Measurements from ENCODE around the gene PMEPA1. TPM values are rescaled to one million over a fixed set of nuclear protein-coding genes. Genes with fewer than 3 reads are reported as not detected.

Gene PMEPA1
- total and polyA plus RNA-seq, 3 experiments from 2014 or later, result 0.30 to 4.4 (median 3.8) TPM

DNA sequence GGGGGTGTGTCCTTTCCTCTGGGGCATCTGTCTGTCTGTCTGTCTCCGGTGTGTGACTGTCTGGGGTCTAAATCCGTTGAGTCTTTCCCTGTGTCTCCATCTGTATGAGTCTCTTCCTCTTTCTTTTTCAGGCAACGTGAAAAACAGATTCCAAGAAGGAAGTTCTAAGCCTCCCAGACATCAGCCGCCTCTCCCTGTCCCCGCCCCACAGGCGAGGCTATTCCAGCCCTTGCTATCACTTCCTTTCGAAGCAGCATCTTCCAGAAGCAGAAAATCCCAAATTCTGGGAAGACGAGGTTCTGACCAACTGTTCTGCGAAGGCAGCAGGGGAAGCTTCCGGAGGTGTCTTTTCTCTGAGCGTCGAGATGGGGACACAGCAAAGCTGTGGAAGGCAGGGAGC is 34.0 kb downstream of the PMEPA1 start:
- Mint-ChIP-seq H3K36me3 (no peaks in the 10 kb centered on the region), H3K27me3 (peaks cover 16 to 17% of the 10 kb centered on the region in 2 donors), H3K4me1 (peaks cover 0 to 10% (median 4%) of the 10 kb centered on the region in 3 donors), H3K27ac (no peak overlapping the region), H3K9me3 (no peaks in the 10 kb centered on the region), H3K4me3 (no peak overlapping the region)
- Histone ChIP-seq H3K9me3 (ENCODE audit: low read length) (no peaks in the 10 kb centered on the region), H3K4me1 (ENCODE audit: insufficient read depth, low read length) (peaks cover 3% of the 10 kb centered on the region), H3K27me3 (ENCODE audit: insufficient read depth, low read length, poor library complexity, severe bottlenecking) (no peaks in the 10 kb centered on the region), H3K4me3 (ENCODE audit: low read length) (no peak overlapping the region), H3K36me3 (ENCODE audit: insufficient read depth, low read length) (no peaks in the 10 kb centered on the region), H3K27ac (ENCODE audit: low read depth, low read length) (no peak overlapping the region)
- ChIA-PET POLR2A (no interaction called here), CTCF (no interaction called here)
- DNase-seq, result no peak

DNA sequence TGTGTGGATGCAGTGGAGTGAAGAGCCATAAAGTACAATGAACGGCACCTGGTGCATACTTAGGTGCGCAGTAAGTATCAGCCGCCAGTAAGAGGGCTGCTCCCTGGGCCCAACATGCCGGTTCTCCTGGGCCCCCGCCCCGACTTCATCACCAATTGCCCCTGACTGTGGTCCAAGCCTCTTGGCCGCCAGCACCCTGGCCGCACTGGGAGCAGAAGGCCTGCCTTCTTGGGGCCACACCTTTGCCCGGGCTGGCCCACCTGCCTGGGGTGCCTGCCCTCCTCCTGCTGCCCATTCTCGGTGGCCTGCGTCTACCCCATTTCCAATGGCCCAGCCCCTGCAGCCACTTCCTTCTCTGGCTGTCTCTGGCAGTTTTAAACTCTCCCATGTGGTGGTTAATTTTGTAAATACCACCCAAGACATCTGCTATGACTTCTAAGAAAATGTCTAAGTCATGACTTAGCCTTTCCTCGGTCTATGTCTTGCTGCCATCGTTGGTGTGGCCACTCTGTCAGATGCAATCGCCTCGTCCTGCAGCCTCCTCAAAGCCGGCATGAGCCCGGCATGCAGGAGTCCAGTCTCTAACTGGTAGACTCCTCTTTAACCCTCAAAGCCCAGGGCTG is 36.8 kb downstream of the PMEPA1 start:
- H3K27ac ChIP-seq (ENCODE audit: low read depth, low read length), result no peak overlapping the region
- H3K36me3 Mint-ChIP-seq, result no peaks in the 10 kb centered on the region
- ChIA-PET CTCF (no interaction called here), POLR2A (no interaction called here)
- no peaks in the 10 kb centered on the region for H3K9me3 ChIP-seq (ENCODE audit: low read length)
- no peak overlapping the region for H3K4me3 ChIP-seq (ENCODE audit: low read length)
- DNase-seq, result no peak
- H3K27me3 ChIP-seq (ENCODE audit: insufficient read depth, low read length, poor library complexity, severe bottlenecking), result no peaks in the 10 kb centered on the region
- H3K4me3 Mint-ChIP-seq, result no peak overlapping the region
- peaks cover 17% of the 10 kb centered on the region in 2 donors for H3K27me3 Mint-ChIP-seq
- H3K9me3 Mint-ChIP-seq, result no peaks in the 10 kb centered on the region
- peaks cover 0 to 4% (median 0%) of the 10 kb centered on the region in 3 donors for H3K4me1 Mint-ChIP-seq
- H3K27ac Mint-ChIP-seq, result no peak overlapping the region
- H3K4me1 ChIP-seq (ENCODE audit: insufficient read depth, low read length), result no peaks in the 10 kb centered on the region
- no peaks in the 10 kb centered on the region for H3K36me3 ChIP-seq (ENCODE audit: insufficient read depth, low read length)

DNA sequence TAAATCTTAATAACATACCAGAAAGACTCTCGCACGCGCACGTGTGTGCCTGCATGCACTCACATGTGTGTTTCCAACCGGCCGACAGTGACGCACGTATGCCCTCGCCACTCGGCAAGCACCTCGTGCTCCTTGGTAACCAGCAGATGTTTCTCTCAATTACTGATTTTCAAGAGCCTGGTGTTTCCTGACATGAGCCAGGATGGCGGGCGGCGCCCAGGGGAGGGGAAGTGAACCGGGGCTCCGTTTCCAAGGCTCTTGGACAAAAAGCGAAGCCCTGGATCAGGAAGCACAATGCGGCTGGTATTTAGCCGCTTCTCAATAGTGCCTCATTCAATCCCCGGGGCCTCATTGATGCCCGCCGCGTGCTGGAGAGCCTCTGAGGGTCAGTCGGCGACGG is 37.7 kb downstream of the PMEPA1 start:
- POLR2A ChIA-PET, result no interaction called here
- H3K27me3 Mint-ChIP-seq, result peaks cover 8 to 15% of the 10 kb centered on the region in 2 donors
- no peaks in the 10 kb centered on the region for H3K27me3 ChIP-seq (ENCODE audit: insufficient read depth, low read length, poor library complexity, severe bottlenecking)

DNA sequence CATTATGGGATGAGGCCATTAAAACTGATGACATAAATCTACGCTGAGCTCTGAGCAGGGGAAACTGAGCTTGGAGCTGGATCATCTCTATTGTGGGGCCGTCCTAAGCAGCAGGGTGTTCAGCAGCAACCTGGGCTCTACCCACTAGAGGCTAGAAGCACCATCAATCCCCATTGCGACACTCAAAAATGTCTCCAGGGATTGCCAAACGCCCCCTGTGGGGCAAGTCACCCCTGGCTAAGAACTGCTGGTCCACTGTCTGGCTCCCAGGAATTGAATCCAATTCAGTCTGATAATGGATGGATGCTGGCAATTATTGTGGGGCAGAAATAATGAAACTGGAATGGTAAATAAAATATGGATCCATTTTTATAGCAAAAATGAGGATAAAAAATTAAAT is 38.2 kb downstream of the PMEPA1 start:
- Histone ChIP-seq H3K4me3 (ENCODE audit: low read length) (no peak overlapping the region), H3K27me3 (ENCODE audit: insufficient read depth, low read length, poor library complexity, severe bottlenecking) (no peaks in the 10 kb centered on the region), H3K36me3 (ENCODE audit: insufficient read depth, low read length) (no peaks in the 10 kb centered on the region), H3K9me3 (ENCODE audit: low read length) (no peaks in the 10 kb centered on the region), H3K27ac (ENCODE audit: low read depth, low read length) (no peak overlapping the region), H3K4me1 (ENCODE audit: insufficient read depth, low read length) (no peaks in the 10 kb centered on the region)
- Mint-ChIP-seq H3K4me3 (no peak overlapping the region), H3K27ac (peak overlapping the region in 1 of 8 donors; percentile 9), H3K36me3 (no peaks in the 10 kb centered on the region), H3K9me3 (no peaks in the 10 kb centered on the region), H3K27me3 (peaks cover 8 to 10% of the 10 kb centered on the region in 2 donors), H3K4me1 (peaks cover 0 to 4% (median 0%) of the 10 kb centered on the region in 3 donors)
- POLR2A ChIA-PET, result no interaction called here
- CTCF ChIA-PET, result no interaction called here
- no peak for DNase-seq

More for the DNA sequence above, 37.7 kb downstream of the PMEPA1 start:
- H3K9me3 ChIP-seq (ENCODE audit: low read length), result no peaks in the 10 kb centered on the region
- H3K4me3 ChIP-seq (ENCODE audit: low read length), result no peak overlapping the region
- CTCF ChIA-PET, result no interaction called here
- no peak for DNase-seq
- H3K4me3 Mint-ChIP-seq, result no peak overlapping the region
- H3K9me3 Mint-ChIP-seq, result no peaks in the 10 kb centered on the region
- no peaks in the 10 kb centered on the region for H3K36me3 ChIP-seq (ENCODE audit: insufficient read depth, low read length)
- no peak overlapping the region for H3K27ac ChIP-seq (ENCODE audit: low read depth, low read length)
- H3K4me1 ChIP-seq (ENCODE audit: insufficient read depth, low read length), result no peaks in the 10 kb centered on the region
- H3K27ac Mint-ChIP-seq, result no peak overlapping the region
- peaks cover 0 to 4% (median 0%) of the 10 kb centered on the region in 3 donors for H3K4me1 Mint-ChIP-seq
- no peaks in the 10 kb centered on the region for H3K36me3 Mint-ChIP-seq

DNA sequence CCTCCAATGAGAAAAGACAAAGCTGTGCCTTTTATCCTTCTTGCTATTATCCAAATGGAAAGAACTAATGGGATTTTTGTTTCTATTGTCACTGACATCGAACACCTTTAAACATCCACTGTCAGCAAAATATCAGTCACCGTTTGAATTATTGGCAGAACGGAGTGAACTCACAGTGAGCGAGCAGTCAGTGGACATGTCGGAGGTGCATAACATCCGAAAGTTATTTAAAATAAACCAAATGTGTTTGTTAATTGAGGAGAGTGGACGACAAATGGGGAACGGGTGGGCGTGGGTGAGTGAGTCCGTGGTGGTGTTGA is 38.8 kb downstream of the PMEPA1 start:
- Mint-ChIP-seq H3K4me1 (peaks cover 0 to 4% (median 0%) of the 10 kb centered on the region in 3 donors), H3K36me3 (no peaks in the 10 kb centered on the region), H3K9me3 (no peaks in the 10 kb centered on the region), H3K27me3 (peaks cover 2 to 6% of the 10 kb centered on the region in 2 donors), H3K27ac (no peak overlapping the region), H3K4me3 (no peak overlapping the region)
- no peaks in the 10 kb centered on the region for H3K4me1 ChIP-seq (ENCODE audit: insufficient read depth, low read length)
- DNase-seq, result no peak
- no peaks in the 10 kb centered on the region for H3K9me3 ChIP-seq (ENCODE audit: low read length)
- ChIA-PET POLR2A (no interaction called here), CTCF (no interaction called here)
- no peaks in the 10 kb centered on the region for H3K27me3 ChIP-seq (ENCODE audit: insufficient read depth, low read length, poor library complexity, severe bottlenecking)
- no peak overlapping the region for H3K4me3 ChIP-seq (ENCODE audit: low read length)
- no peak overlapping the region for H3K27ac ChIP-seq (ENCODE audit: low read depth, low read length)
- no peaks in the 10 kb centered on the region for H3K36me3 ChIP-seq (ENCODE audit: insufficient read depth, low read length)

DNA sequence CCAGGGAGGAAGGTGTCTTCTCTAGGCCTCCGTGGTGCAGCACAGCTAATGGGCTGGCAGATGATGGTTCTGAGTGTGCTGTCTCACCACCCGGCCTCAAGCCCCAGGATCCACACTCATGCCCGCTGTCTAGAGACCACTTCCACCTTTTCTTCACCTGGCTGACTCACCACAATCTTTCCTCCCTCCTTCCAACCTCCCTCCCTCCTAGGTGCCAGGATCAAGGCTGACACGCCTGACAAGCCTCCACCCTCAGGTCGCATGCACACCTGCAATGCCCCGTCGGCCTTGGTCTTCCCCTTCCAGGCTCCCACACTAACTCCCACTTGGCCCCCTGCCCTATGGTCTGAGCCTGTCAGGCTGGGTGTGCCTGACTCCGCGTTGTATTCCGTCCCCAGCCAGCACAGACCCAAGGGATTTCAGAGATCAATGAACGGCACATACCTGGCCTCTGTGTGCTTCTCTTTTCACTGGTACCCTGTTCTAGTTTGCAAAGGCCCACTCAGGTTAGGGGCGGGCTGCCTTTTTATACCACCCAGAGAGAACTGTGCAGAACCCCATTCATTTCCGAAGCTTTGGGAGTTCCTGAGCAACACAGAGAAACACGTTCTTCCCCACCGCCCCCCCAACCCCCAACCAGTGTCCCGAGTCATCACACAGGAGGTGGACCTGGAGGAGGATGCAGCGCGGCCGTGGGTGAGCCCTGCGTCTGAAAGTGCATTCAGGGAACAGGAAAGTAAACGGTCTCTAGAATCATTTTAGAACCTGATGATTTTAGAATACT is 39.3 kb downstream of the PMEPA1 start:
- no peak overlapping the region for H3K27ac ChIP-seq (ENCODE audit: low read depth, low read length)
- Mint-ChIP-seq H3K36me3 (no peaks in the 10 kb centered on the region), H3K27ac (no peak overlapping the region), H3K9me3 (no peaks in the 10 kb centered on the region), H3K27me3 (peaks cover 0 to 6% of the 10 kb centered on the region in 2 donors), H3K4me3 (no peak overlapping the region), H3K4me1 (peaks cover 0 to 4% (median 0%) of the 10 kb centered on the region in 3 donors)
- no peaks in the 10 kb centered on the region for H3K27me3 ChIP-seq (ENCODE audit: insufficient read depth, low read length, poor library complexity, severe bottlenecking)
- no peak overlapping the region for H3K4me3 ChIP-seq (ENCODE audit: low read length)
- H3K36me3 ChIP-seq (ENCODE audit: insufficient read depth, low read length), result no peaks in the 10 kb centered on the region
- no peaks in the 10 kb centered on the region for H3K4me1 ChIP-seq (ENCODE audit: insufficient read depth, low read length)
- H3K9me3 ChIP-seq (ENCODE audit: low read length), result no peaks in the 10 kb centered on the region
- ChIA-PET CTCF (no interaction called here), POLR2A (no interaction called here)
- no peak for DNase-seq

DNA sequence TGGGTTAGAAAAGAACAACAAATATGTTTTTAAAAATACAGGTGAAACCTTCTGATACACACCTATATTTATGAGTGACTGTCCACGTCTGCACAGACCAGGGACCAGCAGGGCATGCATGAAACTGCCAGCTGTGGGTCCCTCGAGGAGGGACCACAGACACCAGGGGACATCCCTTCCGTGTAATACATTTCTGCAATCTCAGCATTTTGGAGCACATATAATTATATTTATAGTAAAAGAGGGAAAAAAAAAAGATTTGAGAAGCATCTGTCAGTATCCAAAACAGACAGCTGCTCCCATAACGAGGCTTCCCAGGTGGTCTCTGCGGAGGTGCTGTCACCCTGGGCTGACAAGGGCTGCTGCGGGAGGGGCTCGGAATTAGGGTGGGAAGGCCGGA is 40.2 kb downstream of the PMEPA1 start:
- peak overlapping the region in 1 of 8 donors; percentile 38 for H3K27ac Mint-ChIP-seq
- POLR2A ChIA-PET, result no interaction called here
- H3K27me3 Mint-ChIP-seq, result peaks cover 0 to 6% of the 10 kb centered on the region in 2 donors

DNA sequence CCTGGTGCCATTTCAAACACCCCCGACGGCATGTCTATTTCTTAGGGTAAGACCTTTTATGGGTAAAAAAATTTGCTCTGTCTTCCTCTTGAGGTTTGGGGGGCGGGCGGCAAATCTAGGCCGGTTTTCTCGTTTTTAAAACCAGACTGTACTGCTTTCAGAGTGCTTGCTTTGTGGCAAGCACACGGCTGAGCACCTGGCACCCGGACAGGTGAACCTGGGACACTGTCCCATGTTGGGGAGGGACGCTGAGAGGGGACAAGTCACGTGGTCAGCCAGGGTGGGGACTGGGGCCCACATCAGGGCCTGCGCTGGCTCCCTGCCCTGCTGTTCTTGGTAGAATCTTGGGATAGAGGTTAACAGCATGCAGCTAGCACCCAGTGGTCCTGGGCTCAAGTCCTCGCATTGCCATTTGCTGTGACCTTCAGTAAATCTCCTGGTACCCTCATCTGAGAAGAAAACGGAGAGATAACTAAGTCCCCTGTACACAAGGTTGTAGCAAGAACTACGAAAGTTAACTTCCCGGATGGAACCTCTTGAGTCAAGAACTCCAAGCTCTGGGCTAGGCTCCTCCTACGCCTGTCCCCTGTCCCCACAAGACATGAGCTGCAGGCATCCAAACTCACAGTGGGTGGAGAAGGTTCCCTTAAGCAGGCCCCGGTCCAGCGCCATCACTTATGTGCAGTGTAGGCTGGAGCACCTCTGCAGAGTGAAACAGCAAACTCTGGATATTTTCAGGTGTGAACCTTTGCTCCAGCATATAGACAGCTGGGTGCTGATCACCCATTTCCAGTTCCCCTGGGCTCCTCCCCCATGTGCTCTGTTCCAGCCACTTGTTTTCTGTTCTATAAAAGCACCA is 41.7 kb downstream of the PMEPA1 start:
- Histone ChIP-seq H3K27ac (ENCODE audit: low read depth, low read length) (no peak overlapping the region), H3K27me3 (ENCODE audit: insufficient read depth, low read length, poor library complexity, severe bottlenecking) (no peaks in the 10 kb centered on the region), H3K36me3 (ENCODE audit: insufficient read depth, low read length) (no peaks in the 10 kb centered on the region), H3K4me1 (ENCODE audit: insufficient read depth, low read length) (no peaks in the 10 kb centered on the region), H3K4me3 (ENCODE audit: low read length) (no peak overlapping the region), H3K9me3 (ENCODE audit: low read length) (no peaks in the 10 kb centered on the region)
- Mint-ChIP-seq H3K4me1 (peaks cover 0 to 4% (median 0%) of the 10 kb centered on the region in 3 donors), H3K27ac (peak overlapping the region in 1 of 8 donors; percentile 29), H3K9me3 (no peaks in the 10 kb centered on the region), H3K4me3 (no peak overlapping the region), H3K36me3 (no peaks in the 10 kb centered on the region), H3K27me3 (peaks cover 0 to 6% of the 10 kb centered on the region in 2 donors)
- ChIA-PET CTCF (interaction anchor here (1.5 to 2.6 kb wide), 2 partner anchors 14 to 46 kb away, joined by 5 to 11 read pairs; no protein-coding TSS in a partner anchor), POLR2A (no interaction called here)
- DNase-seq, result no peak

More for the DNA sequence above, 40.2 kb downstream of the PMEPA1 start:
- DNase-seq, result no peak
- H3K27me3 ChIP-seq (ENCODE audit: insufficient read depth, low read length, poor library complexity, severe bottlenecking), result no peaks in the 10 kb centered on the region
- Mint-ChIP-seq H3K36me3 (no peaks in the 10 kb centered on the region), H3K9me3 (no peaks in the 10 kb centered on the region), H3K4me3 (no peak overlapping the region), H3K4me1 (peaks cover 0 to 4% (median 0%) of the 10 kb centered on the region in 3 donors)
- H3K4me1 ChIP-seq (ENCODE audit: insufficient read depth, low read length), result no peaks in the 10 kb centered on the region
- no peak overlapping the region for H3K4me3 ChIP-seq (ENCODE audit: low read length)
- H3K9me3 ChIP-seq (ENCODE audit: low read length), result no peaks in the 10 kb centered on the region
- H3K27ac ChIP-seq (ENCODE audit: low read depth, low read length), result no peak overlapping the region
- CTCF ChIA-PET, result interaction anchor here (1.5 to 2.6 kb wide), 2 partner anchors 16 to 47 kb away, joined by 5 to 11 read pairs; no protein-coding TSS in a partner anchor
- H3K36me3 ChIP-seq (ENCODE audit: insufficient read depth, low read length), result no peaks in the 10 kb centered on the region

Measured in CD8-positive, alpha-beta memory T cell (primary cell).